ENCODE data around the gene OLIG3. TPM values are rescaled to one million over a fixed set of nuclear protein-coding genes. Genes with fewer than 3 reads are reported as not detected.

The OLIG3 gene
- total RNA-seq, 4 donors from 2014 or later = 0.29 TPM; not detected in 3

GRCh38 chr6:137518386-137518983 lies 24.3 kb upstream of the OLIG3 start:
- Histone ChIP-seq H3K9me3 (no peaks in the 10 kb centered on the region), H3K4me1 (peaks cover 8% of the 10 kb centered on the region), H3K36me3 (no peaks in the 10 kb centered on the region), H3K4me3 (no peak overlapping the region), H3K27ac (no peak overlapping the region), H3K27me3 (peaks cover 74% of the 10 kb centered on the region)
- TF ChIP-seq EP300 (IDR thresholded peaks at IDR 0.05) = no peak
- TF ChIP-seq POLR2AphosphoS5 (IDR thresholded peaks at IDR 0.05) = no peak
- no peak for DNase-seq (ENCODE audit: low spot score in 2 of 2)
- 48% methylated on average over 7 of the region's 7 CpGs for WGBS

DNA sequence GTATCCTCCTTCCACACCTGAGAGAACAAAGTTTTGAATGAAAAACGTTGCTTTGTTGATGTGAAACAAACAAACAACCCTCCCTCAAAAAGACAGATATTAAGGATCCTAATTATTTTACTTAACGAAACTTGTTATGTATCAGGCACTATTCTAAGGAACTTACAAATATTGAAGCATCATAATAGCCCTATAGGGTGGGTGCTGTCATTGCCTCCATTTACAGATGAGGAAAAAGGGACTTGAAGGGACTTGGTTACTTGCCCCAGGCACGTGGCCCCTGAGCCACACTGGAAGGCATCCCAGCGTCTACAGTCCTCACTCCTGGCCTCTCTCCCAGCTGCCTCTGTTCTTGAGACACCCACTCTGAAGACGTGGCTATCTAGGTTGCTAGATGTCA lies 20.2 kb upstream of the OLIG3 start:
- H3K36me3 ChIP-seq = no peaks in the 10 kb centered on the region
- H3K4me3 ChIP-seq = no peak overlapping the region
- no peaks in the 10 kb centered on the region for H3K9me3 ChIP-seq
- H3K27me3 ChIP-seq = peaks cover 98% of the 10 kb centered on the region
- 38% methylated on average over 5 of the region's 5 CpGs for WGBS
- H3K4me1 ChIP-seq = peaks cover 8% of the 10 kb centered on the region
- no peak for TF ChIP-seq POLR2A (IDR thresholded peaks at IDR 0.05)
- TF ChIP-seq EP300 (IDR thresholded peaks at IDR 0.05) = no peak
- no peak for TF ChIP-seq POLR2AphosphoS5 (IDR thresholded peaks at IDR 0.05)
- TF ChIP-seq CTCF (IDR thresholded peaks at IDR 0.05) = no peak
- H3K27ac ChIP-seq = no peak overlapping the region
- DNase-seq (ENCODE audit: low spot score in 2 of 2) = no peak

- no peak overlapping the region for H3K27ac ChIP-seq
- H3K4me1 ChIP-seq = peaks cover 8% of the 10 kb centered on the region
- WGBS = 31% methylated on average over 14 of the region's 14 CpGs
- no peaks in the 10 kb centered on the region for H3K9me3 ChIP-seq
- H3K27me3 ChIP-seq = peaks cover 98% of the 10 kb centered on the region
- H3K36me3 ChIP-seq = no peaks in the 10 kb centered on the region
- no peak for DNase-seq (ENCODE audit: low spot score in 2 of 2)
- H3K4me3 ChIP-seq = no peak overlapping the region
- TF ChIP-seq POLR2AphosphoS5 (IDR thresholded peaks at IDR 0.05) (no peak), CTCF (IDR thresholded peaks at IDR 0.05) (no peak), EP300 (IDR thresholded peaks at IDR 0.05) (no peak), POLR2A (IDR thresholded peaks at IDR 0.05) (no peak)
These were observed 18.8 kb upstream of the OLIG3 start for GRCh38 chr6:137512757-137513605.

- Histone ChIP-seq H3K9me3 (no peaks in the 10 kb centered on the region), H3K27ac (no peak overlapping the region), H3K4me3 (no peak overlapping the region), H3K4me1 (no peaks in the 10 kb centered on the region), H3K36me3 (no peaks in the 10 kb centered on the region), H3K27me3 (peaks cover 95% of the 10 kb centered on the region)
- WGBS = 90% methylated on average over 2 of the region's 2 CpGs
- no peak for DNase-seq (ENCODE audit: low spot score in 2 of 2)
- TF ChIP-seq CTCF (IDR thresholded peaks at IDR 0.05) (no peak), POLR2AphosphoS5 (IDR thresholded peaks at IDR 0.05) (no peak), POLR2A (IDR thresholded peaks at IDR 0.05) (no peak), EP300 (IDR thresholded peaks at IDR 0.05) (no peak)
These were observed 16.7 kb upstream of the OLIG3 start for GRCh38 chr6:137510923-137511322.

DNA sequence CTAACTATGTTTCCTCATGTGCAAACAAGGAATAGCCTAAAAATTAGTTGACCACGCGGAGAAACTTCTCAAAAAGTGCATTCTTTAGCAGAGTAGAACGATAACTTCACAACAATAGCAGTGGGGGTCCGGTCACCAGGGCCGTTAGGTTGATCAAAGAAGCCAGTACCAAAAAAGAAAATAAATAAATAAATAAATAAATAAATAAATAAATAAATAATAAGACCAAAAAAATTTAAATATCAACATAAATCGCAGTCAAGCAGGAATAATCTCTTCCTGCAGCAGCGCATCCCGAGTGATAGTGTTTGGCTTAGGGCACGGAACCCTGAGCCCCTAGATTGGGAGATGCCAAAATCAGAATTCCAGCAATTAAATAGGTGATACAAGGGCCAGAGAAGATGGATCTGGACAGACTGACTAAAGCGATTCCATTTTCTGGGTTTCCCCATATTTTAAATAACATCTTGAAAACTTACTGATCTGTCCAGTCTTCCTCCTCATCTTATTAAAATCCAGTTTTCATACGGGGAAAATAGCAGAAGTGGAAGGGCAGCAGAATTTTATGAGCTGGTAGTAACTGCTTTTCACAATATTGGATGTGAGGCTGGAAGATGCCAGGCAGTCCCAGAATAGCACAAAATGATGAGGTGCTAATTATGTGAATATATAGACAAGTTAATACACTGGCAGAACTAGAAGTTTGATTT lies 4.4 kb upstream of the OLIG3 start:
- no peak for TF ChIP-seq CTCF (IDR thresholded peaks at IDR 0.05)
- TF ChIP-seq POLR2A (IDR thresholded peaks at IDR 0.05) = no peak
- no peak for TF ChIP-seq EP300 (IDR thresholded peaks at IDR 0.05)
- TF ChIP-seq POLR2AphosphoS5 (IDR thresholded peaks at IDR 0.05) = no peak
- DNase-seq (ENCODE audit: low spot score in 2 of 2) = no peak
- WGBS = 25% methylated on average over 11 of the region's 11 CpGs

More for the DNA sequence above, 4.4 kb upstream of the OLIG3 start:
- H3K9me3 ChIP-seq = no peaks in the 10 kb centered on the region
- peak overlapping the region; percentile 41 for H3K4me3 ChIP-seq
- peaks cover 81% of the 10 kb centered on the region for H3K27me3 ChIP-seq
- no peaks in the 10 kb centered on the region for H3K36me3 ChIP-seq
- H3K27ac ChIP-seq = no peak overlapping the region
- peaks cover 44% of the 10 kb centered on the region for H3K4me1 ChIP-seq
